Measurements from ENCODE around the gene RDH16.
A peak's percentile ranks its signal among the peaks of the same experiment; 100 is the strongest.
"Not testable (repeated sequence)": the region's sequence is repeated elsewhere in the genome, so short reads cannot be mapped to it uniquely, and the experiment has no call there.

RDH16 gene

GRCh38 chr12:56988207-56988739 lies 30.9 kb upstream of the RDH16 start:
- no peak for DNase-seq (ENCODE audit: low spot score)

DNA sequence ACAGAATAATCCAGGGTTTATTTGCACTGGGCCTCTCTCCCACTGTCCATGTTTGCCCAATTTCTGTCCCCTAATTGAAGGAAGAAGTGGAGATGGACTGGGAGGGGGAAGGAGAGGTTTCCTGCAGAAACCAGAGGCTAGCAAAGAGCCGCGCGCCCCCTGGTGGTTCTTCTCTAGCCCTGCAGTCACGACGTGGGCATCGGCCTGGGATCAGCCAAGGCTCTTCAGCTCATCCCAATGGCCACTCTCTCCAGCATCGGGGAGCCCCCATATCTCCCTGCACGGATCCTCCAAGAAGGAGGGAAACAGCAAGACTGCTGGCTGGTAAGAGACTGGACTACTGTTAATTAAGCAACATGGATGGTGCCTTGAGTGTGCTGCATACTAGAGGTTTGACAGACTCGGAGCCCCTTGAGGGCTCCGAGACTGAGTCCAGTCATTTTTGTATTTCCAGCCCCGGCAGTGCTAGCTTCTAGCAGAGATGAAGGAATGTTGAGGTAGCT lies 30.2 kb upstream of the RDH16 start:
- peak; percentile 70 for DNase-seq (ENCODE audit: low spot score)

GRCh38 chr12:56987011-56987410 lies 29.6 kb upstream of the RDH16 start:
- no peak for DNase-seq (ENCODE audit: low spot score)

DNA sequence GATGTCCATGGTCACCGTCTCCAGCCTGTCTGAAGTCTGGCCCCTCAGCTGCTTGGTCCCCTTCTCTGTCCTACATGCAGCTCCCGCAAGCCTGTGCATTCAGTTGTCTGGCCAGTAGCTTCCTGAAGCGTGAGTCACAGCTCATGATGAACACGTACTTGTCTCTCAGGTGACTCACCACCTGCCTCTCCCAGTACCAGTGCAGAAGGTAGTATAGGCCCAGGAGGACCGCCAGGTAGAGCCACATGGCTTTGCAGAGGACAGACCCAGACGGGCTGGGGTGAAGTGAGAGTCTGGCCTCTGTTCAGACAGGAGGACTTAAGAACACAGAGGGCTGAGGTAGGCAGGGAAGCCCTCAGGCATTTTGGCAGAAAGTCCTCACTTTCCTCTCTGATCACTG lies 28.3 kb upstream of the RDH16 start:
- DNase-seq (ENCODE audit: low spot score), result peak; percentile 94

DNA sequence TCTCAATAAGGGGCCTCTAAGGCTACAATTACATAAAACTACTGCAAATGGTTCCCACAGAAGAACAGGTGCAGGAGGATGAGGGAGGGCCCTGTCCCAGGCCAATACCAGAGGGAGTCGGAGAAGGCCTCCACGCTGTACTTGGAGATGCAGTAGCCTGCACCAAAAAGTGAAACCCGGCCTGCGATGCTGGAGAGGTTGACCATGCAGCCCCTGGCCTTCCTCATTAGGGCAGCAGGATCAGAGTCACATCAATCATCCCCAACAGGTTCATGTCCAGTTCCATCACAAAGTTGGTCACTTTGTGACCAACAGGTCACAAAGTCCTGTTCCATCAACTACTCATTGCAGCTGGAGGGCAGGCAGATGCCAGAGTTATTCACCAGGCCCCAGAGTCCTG lies 26.0 kb upstream of the RDH16 start:
- DNase-seq (ENCODE audit: low spot score), result no peak

DNA sequence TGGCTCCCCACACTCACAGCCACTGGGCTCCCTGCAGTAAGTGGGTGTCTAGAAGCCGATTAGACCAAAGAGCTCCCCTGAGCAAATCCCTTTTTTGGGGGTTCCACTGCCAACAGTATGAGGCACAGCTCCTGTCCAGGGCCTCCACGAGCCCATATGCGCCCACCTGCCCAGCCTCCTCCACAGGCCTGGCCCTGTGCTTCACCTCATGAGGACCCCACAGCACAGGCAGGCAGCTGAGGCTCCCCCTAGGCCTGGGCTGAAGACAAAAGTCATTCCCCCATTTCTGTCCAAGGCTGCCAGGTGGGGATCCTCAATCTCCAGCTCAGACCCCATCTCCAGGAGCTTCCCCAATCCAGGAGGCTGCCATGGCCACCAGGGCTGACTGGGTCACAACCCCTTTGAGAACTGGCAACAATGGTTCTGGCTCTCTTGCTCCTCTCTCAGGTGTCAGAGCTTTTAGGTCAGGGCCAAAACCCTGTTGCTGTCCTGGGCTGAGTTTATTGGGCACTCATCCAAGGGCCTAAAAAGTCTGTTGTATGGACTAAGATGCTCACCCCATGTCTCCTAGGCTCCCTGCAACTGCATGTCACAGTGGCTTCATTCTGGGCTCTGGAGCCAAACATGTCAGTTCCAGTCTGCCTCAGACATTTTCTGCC lies 25.3 kb upstream of the RDH16 start:
- not testable (repeated sequence) for DNase-seq (ENCODE audit: low spot score)

GRCh38 chr12:56980941-56981530 lies 23.6 kb upstream of the RDH16 start:
- no peak for DNase-seq (ENCODE audit: low spot score)

- DNase-seq (ENCODE audit: low spot score), result no peak
Observed at GRCh38 chr12:56980268-56980667, 22.9 kb upstream of the RDH16 start.

DNA sequence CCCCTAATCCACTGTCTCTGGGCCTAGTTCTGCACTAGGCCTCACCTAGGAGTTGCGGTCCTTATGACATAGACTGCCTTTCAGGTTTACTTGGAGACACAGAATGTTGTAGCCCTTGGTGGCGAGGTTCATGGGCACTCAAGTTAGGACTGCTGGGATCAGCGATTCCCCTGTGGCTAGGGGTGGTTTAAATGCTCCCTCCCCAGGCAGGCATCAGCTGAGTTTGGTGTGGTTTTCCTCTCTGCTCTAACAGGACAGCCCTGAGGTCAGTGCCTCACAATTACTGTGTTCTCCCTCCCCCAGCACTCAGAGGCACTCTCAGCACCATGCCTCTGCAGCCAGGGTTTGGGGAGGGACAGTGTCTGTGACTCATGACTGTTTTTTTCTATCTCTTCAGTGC lies 22.2 kb upstream of the RDH16 start:
- no peak for DNase-seq (ENCODE audit: low spot score)

DNA sequence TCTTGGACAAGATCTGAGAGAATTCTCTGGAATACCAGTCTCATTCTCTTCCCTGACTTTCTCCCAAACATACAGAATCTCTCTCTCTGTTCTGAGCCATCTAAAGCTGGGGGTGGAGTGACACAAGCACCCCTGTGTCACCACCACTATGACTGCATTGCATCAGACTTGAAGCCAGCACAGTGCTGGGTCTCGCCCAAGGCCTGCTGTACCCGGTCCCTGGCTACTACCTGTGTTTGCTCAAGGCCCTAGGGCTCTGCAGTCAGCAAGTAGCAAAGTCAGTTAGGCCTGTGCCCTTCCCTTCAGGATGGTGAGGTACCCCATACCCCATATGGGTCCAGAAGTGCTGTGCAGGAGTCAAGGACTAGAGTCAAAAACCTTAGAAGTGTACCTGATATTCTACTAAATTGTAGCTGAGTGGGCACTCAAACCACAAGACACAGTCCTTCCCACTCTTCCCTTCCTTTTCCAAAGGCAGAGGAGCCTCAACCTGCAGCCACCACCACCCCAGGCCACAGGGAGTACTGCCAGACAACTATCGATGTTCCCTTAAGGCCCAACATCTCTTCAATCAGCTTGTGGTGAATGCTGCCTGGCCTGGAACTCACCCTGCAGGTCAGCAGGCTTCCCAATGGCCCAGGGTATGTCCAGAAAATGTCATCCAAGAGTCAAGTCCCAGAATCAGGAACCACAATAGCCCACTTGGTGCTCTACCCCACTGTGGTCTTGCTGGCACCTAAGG lies 21.2 kb upstream of the RDH16 start:
- DNase-seq (ENCODE audit: low spot score), result no peak

GRCh38 chr12:56977361-56977760 lies 20.0 kb upstream of the RDH16 start:
- DNase-seq (ENCODE audit: low spot score), result not testable (repeated sequence)

DNA sequence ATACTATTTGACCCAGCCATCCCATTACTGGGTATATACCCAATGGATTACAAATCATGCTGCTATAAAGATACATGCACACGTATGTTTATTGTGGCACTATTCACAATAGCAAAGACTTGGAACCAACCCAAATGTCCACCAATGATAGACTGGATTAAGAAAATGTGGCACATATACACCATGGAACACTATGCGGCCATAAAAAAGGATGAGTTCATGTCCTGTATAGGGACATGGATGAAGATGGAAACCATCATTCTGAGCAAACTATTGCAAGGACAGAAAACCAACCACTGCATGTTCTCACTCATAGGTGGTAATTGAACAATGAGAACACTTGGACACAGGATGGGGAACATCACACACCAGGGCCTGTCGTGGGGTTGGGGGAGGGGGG lies 16.8 kb upstream of the RDH16 start:
- not testable (repeated sequence) for DNase-seq (ENCODE audit: low spot score)

- not testable (repeated sequence) for DNase-seq (ENCODE audit: low spot score)
Observed at GRCh38 chr12:56968910-56969309, 11.5 kb upstream of the RDH16 start.

GRCh38 chr12:56965997-56966642 lies 8.7 kb upstream of the RDH16 start:
- not testable (repeated sequence) for DNase-seq (ENCODE audit: low spot score)

DNA sequence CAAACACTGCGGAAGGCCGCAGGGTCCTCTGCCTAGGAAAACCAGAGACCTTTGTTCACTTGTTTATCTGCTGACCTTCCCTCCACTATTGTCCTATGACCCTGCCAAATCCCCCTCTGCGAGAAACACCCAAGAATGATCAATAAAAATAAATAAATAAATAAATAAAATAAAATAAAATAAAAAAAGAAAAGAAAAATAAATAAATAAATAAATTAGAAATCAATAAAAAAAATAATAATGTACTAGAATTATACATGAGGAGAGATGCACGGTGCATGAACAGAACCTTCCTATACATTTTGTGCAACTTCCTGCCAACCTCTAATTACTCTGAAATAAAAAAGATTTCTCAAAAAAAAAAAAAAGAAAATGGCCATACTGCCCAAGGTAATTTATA lies 7.7 kb upstream of the RDH16 start:
- not testable (repeated sequence) for DNase-seq (ENCODE audit: low spot score)

- DNase-seq (ENCODE audit: low spot score), result not testable (repeated sequence)
Observed at GRCh38 chr12:56963557-56963956, 6.1 kb upstream of the RDH16 start.

DNA sequence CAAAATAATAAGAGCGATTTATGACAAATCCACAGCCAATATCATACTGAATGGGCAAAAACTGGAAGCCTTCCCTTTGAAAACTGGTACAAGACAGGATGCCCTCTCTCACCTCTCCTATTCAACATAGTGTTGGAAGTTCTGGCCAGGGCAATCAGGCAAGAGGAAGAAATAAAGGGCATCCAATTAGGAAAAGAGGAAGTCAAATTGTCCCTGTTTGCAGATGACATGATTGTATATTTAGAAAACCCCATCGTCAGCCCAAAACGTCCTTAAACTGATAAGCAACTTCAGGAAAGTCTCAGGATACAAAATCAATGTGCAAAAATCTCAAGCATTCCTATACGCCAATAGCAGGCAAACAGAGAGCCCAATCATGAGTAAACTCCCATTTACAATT lies 4.8 kb upstream of the RDH16 start:
- DNase-seq (ENCODE audit: low spot score), result not testable (repeated sequence)

GRCh38 chr12:56958422-56958821 lies 1.0 kb upstream of the RDH16 start:
- DNase-seq (ENCODE audit: low spot score), result no peak

- DNase-seq (ENCODE audit: low spot score), result no peak
Observed at GRCh38 chr12:56955631-56956256, 1.7 kb downstream of the RDH16 start.

DNA sequence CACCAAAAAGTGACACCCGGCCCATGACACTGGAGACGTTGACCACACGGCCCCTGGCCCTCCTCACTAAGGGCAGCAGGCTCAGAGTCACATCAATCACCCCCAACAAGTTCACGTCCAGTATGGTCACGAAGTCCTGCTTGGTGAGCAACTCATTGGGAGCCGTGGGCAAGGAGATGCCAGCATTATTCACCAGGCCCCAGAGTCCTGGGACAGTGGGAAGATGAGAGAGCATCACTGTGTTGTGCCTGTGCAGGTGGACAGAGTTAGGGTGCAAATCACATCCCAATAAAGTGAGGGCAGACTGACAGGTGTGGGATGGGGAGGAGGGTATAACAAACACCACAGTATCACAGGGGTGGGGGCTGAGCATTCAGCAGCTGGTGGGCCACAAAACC lies 2.5 kb downstream of the RDH16 start:
- DNase-seq (ENCODE audit: low spot score), result no peak

GRCh38 chr12:56954057-56954957 lies 3.1 kb downstream of the RDH16 start:
- no peak for DNase-seq (ENCODE audit: low spot score)
